ENCODE results near the gene D2HGDH. TPM values are rescaled to one million over a fixed set of nuclear protein-coding genes. Genes with fewer than 3 reads are reported as not detected.

The D2HGDH gene
- total and polyA plus RNA-seq, 2 of the 13 experiments (the other 11 are each of a cell fraction or from before 2014, with no cell fraction given): 19.2 to 20.3 TPM

GRCh38 chr2:241798631-241799521 is 64.4 kb downstream of the D2HGDH start (continued):
- TF ChIP-seq ZBTB20 (CRISPR knock-in tag; IDR thresholded peaks at IDR 0.05; ENCODE audit: borderline replicate concordance, low read depth): no peak
- TF ChIP-seq SNAPC5 (CRISPR knock-in tag; IDR thresholded peaks at IDR 0.05; ENCODE audit: borderline replicate concordance): no peak
- no peak; the same call in 1 of the 2 replicates for TF ChIP-seq ZMYM4 (CRISPR knock-in tag; IDR thresholded peaks at IDR 0.05)
- TF ChIP-seq FOSL1 (CRISPR knock-in tag; IDR thresholded peaks at IDR 0.05; ENCODE audit: borderline replicate concordance): no peak
- peak; percentile 73 for TF ChIP-seq ZNF605 (CRISPR knock-in tag; IDR thresholded peaks at IDR 0.05)
- TF ChIP-seq PBX3 (CRISPR knock-in tag; IDR thresholded peaks at IDR 0.05; ENCODE audit: borderline replicate concordance): no peak
- TF ChIP-seq, protein P1, sequence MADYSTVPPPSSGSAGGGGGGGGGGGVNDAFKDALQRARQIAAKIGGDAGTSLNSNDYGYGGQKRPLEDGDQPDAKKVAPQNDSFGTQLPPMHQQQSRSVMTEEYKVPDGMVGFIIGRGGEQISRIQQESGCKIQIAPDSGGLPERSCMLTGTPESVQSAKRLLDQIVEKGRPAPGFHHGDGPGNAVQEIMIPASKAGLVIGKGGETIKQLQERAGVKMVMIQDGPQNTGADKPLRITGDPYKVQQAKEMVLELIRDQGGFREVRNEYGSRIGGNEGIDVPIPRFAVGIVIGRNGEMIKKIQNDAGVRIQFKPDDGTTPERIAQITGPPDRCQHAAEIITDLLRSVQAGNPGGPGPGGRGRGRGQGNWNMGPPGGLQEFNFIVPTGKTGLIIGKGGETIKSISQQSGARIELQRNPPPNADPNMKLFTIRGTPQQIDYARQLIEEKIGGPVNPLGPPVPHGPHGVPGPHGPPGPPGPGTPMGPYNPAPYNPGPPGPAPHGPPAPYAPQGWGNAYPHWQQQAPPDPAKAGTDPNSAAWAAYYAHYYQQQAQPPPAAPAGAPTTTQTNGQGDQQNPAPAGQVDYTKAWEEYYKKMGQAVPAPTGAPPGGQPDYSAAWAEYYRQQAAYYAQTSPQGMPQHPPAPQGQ (CRISPR knock-in tag; IDR thresholded peaks at IDR 0.05; ENCODE audit: borderline replicate concordance): no peak
- TF ChIP-seq, protein P2, sequence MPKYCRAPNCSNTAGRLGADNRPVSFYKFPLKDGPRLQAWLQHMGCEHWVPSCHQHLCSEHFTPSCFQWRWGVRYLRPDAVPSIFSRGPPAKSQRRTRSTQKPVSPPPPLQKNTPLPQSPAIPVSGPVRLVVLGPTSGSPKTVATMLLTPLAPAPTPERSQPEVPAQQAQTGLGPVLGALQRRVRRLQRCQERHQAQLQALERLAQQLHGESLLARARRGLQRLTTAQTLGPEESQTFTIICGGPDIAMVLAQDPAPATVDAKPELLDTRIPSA (CRISPR knock-in tag; IDR thresholded peaks at IDR 0.05; ENCODE audit: borderline replicate concordance): no peak
- no peak for TF ChIP-seq ZNF720 (CRISPR knock-in tag; IDR thresholded peaks at IDR 0.05)
- TF ChIP-seq, protein P3, sequence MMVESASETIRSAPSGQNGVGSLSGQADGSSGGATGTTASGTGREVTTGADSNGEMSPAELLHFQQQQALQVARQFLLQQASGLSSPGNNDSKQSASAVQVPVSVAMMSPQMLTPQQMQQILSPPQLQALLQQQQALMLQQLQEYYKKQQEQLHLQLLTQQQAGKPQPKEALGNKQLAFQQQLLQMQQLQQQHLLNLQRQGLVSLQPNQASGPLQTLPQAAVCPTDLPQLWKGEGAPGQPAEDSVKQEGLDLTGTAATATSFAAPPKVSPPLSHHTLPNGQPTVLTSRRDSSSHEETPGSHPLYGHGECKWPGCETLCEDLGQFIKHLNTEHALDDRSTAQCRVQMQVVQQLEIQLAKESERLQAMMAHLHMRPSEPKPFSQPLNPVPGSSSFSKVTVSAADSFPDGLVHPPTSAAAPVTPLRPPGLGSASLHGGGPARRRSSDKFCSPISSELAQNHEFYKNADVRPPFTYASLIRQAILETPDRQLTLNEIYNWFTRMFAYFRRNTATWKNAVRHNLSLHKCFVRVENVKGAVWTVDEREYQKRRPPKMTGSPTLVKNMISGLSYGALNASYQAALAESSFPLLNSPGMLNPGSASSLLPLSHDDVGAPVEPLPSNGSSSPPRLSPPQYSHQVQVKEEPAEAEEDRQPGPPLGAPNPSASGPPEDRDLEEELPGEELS (CRISPR knock-in tag; IDR thresholded peaks at IDR 0.05): no peak
- no peak for TF ChIP-seq ZNF446 (CRISPR knock-in tag; IDR thresholded peaks at IDR 0.05)
- 0 out of 2 replicates have a peak, but pooled peaks have one; percentile 51 for TF ChIP-seq ZNF333 (CRISPR knock-in tag; IDR thresholded peaks at IDR 0.05; ENCODE audit: borderline replicate concordance)
- TF ChIP-seq JUNB (CRISPR knock-in tag; IDR thresholded peaks at IDR 0.05; ENCODE audit: borderline replicate concordance): no peak
- no peak for TF ChIP-seq NR3C1 (CRISPR knock-in tag; IDR thresholded peaks at IDR 0.05)
- TF ChIP-seq ZNF775 (CRISPR knock-in tag; IDR thresholded peaks at IDR 0.05; ENCODE audit: borderline replicate concordance): no peak
- TF ChIP-seq ZNF138 (CRISPR knock-in tag; IDR thresholded peaks at IDR 0.05; ENCODE audit: low read depth): no peak
- no peak for TF ChIP-seq RBM39 (IDR thresholded peaks at IDR 0.05; ENCODE audit: low read depth, low read length, poor library complexity, severe bottlenecking)
- TF ChIP-seq ZNF251 (CRISPR knock-in tag; IDR thresholded peaks at IDR 0.05): peak; percentile 88; the same call in 1 of the 2 replicates
- TF ChIP-seq ELF3 (CRISPR knock-in tag; IDR thresholded peaks at IDR 0.05): 0 out of 2 replicates have a peak, but pooled peaks have one; percentile 26
- TF ChIP-seq YY1 (IDR thresholded peaks at IDR 0.05; ENCODE audit: insufficient read depth, insufficient replicate concordance, low read depth, low read length): peak; percentile 41
- no peak for TF ChIP-seq DPF2 (CRISPR knock-in tag; IDR thresholded peaks at IDR 0.05; ENCODE audit: borderline replicate concordance, low read depth)
- peak; percentile 41 for TF ChIP-seq SRSF1 (optimal IDR thresholded peaks at IDR 0.05; ENCODE audit: low read depth, low read length)
- 0 out of 2 replicates have a peak, but pooled peaks have one; percentile 42 for TF ChIP-seq POLR2AphosphoS5 (IDR thresholded peaks at IDR 0.05; ENCODE audit: low read depth, low read length)

Measured in HepG2 (cell line).